GM18526 (cell line): Measurements from ENCODE around the gene KRTAP12-4.

Experiments
- POLR2A ChIP-seq: IDR thresholded peaks from 3 replicates; pipeline ENCODE4 v1.6.1; 2011; ENCODE audit not compliant: insufficient read length; ENCODE audit errors: extremely low read depth

Gene KRTAP12-4

GRCh38 chr21:44667612-44668011, 13.2 kb upstream of the KRTAP12-4 start:
- no peak for TF ChIP-seq POLR2A

- TF ChIP-seq POLR2A: no peak
Observed at GRCh38 chr21:44666401-44667320, 12.2 kb upstream of the KRTAP12-4 start, which contains the start of gene KRTAP12-2. TSS of gene KRTAP12-2 (minus strand) at chr21:44666927. CDS start at chr21:44666886, 41 bp downstream.

GRCh38 chr21:44664691-44665090, 10.2 kb upstream of the KRTAP12-4 start:
- no peak for TF ChIP-seq POLR2A

GRCh38 chr21:44658913-44659595, 4.6 kb upstream of the KRTAP12-4 start:
- TF ChIP-seq POLR2A: no peak

- TF ChIP-seq POLR2A: no peak
Observed at GRCh38 chr21:44658541-44658910, 4.1 kb upstream of the KRTAP12-4 start.

GRCh38 chr21:44657635-44658540, 3.4 kb upstream of the KRTAP12-4 start, which contains the start of gene KRTAP12-3:
TSS of gene KRTAP12-3 (plus strand) at chr21:44657932. CDS start at chr21:44657980, 48 bp downstream.
- no peak for TF ChIP-seq POLR2A

GRCh38 chr21:44656868-44657267, 2.4 kb upstream of the KRTAP12-4 start:
- no peak for TF ChIP-seq POLR2A

GRCh38 chr21:44653656-44654575, 543 bp downstream of the KRTAP12-4 start:
- TF ChIP-seq POLR2A: no peak

GRCh38 chr21:44653123-44653522, 1.3 kb downstream of the KRTAP12-4 start:
- no peak for TF ChIP-seq POLR2A

- no peak for TF ChIP-seq POLR2A
Observed at GRCh38 chr21:44650973-44651675, 3.3 kb downstream of the KRTAP12-4 start.

- no peak for TF ChIP-seq POLR2A
Observed at GRCh38 chr21:44650265-44650972, 4.0 kb downstream of the KRTAP12-4 start.

GRCh38 chr21:44649521-44650100, 4.8 kb downstream of the KRTAP12-4 start:
- no peak for TF ChIP-seq POLR2A
